Fibroblast of mammary gland (primary cell): Measurements from ENCODE around the gene SOAT2.

Experiments used
- DNase-seq: peaks from one replicate; pipeline ENCODE4 v3.0.0-alpha.2; 2010; ENCODE audit warnings: low read depth
- H3K4me3 ChIP-seq: 2 replicates; pipeline ENCODE4 v1.5.1; 2011; ENCODE audit warnings: low read depth, mild to moderate bottlenecking, low read length, moderate library complexity; ENCODE audit not compliant: control insufficient read depth
- CTCF ChIP-seq: conservative IDR thresholded peaks from 2 replicates; pipeline ENCODE4 v1.5.1; 2011; ENCODE audit warnings: low read depth, low read length, inconsistent platforms; ENCODE audit not compliant: control insufficient read depth, insufficient read depth

The SOAT2 gene

GRCh38 chr12:53077030-53077429 is 26.3 kb upstream of the SOAT2 start:
- no peak for TF ChIP-seq CTCF
- no peak overlapping the region for H3K4me3 ChIP-seq
- DNase-seq: no peak

- peak; percentile 50 for DNase-seq
- peak overlapping the region; percentile 65 for H3K4me3 ChIP-seq
- TF ChIP-seq CTCF: no peak
Observed at GRCh38 chr12:53078425-53079225, 24.7 kb upstream of the SOAT2 start.

- H3K4me3 ChIP-seq: peak within 1 kb of the TSS; percentile 66
- TF ChIP-seq CTCF: no peak
- peak; percentile 94 for DNase-seq
Observed at GRCh38 chr12:53079226-53080117, 23.8 kb upstream of the SOAT2 start, which contains the start of gene SPRYD3. Gene SPRYD3 (minus strand): TSS chr12:53079390. CDS start chr12:53079333, 57 bp downstream.

- H3K4me3 ChIP-seq: no peak overlapping the region
- DNase-seq: no peak
- no peak for TF ChIP-seq CTCF
Observed at GRCh38 chr12:53082637-53083175, 20.6 kb upstream of the SOAT2 start.

- H3K4me3 ChIP-seq: no peak overlapping the region
- no peak for TF ChIP-seq CTCF
- DNase-seq: no peak
Observed at GRCh38 chr12:53086361-53086760, 16.9 kb upstream of the SOAT2 start.

- no peak for DNase-seq
- no peak for TF ChIP-seq CTCF
- no peak overlapping the region for H3K4me3 ChIP-seq
Observed at GRCh38 chr12:53090105-53090504, 13.2 kb upstream of the SOAT2 start.
